Fibroblast of the aortic adventitia (primary cell): ENCODE data around the gene TTYH2. TPM values are rescaled to one million over a fixed set of nuclear protein-coding genes. Genes with fewer than 3 reads are reported as not detected.

Experiments
- DNase-seq: peaks from one replicate; pipeline ENCODE4 v3.0.0-alpha.2; 2010; ENCODE audit warnings: low read depth
- H3K4me3 ChIP-seq: 2 replicates; pipeline ENCODE4 v1.5.1; 2011; ENCODE audit warnings: low read depth, mild to moderate bottlenecking, control low read depth, low read length, moderate library complexity
- CTCF ChIP-seq: IDR thresholded peaks from 2 replicates; pipeline ENCODE4 v1.5.1; 2011; ENCODE audit warnings: mild to moderate bottlenecking, low read length, control low read depth, inconsistent platforms; ENCODE audit not compliant: insufficient read depth
- total RNA-seq: library from RNA; depleted of rRNA; stranded (reverse); fragments of >200 nt; gene quantifications from 2 replicates; pipeline ENCODE4 v1.2.3, GENCODE V29; 2012; ENCODE audit warnings: low replicate concordance

Gene TTYH2
- total RNA-seq, 1 donor = 0.54 TPM

- no peak overlapping the region for H3K4me3 ChIP-seq
- no peak for TF ChIP-seq CTCF
- DNase-seq = peak; percentile 56
These were observed 57.0 kb downstream of the TTYH2 start for GRCh38 chr17:74270333-74270732.

- TF ChIP-seq CTCF = no peak
- no peak overlapping the region for H3K4me3 ChIP-seq
- DNase-seq = no peak
These were observed 57.9 kb downstream of the TTYH2 start for GRCh38 chr17:74271281-74271680.

- TF ChIP-seq CTCF = no peak
- H3K4me3 ChIP-seq = no peak overlapping the region
- peak; percentile 55 for DNase-seq
These were observed 58.7 kb downstream of the TTYH2 start for GRCh38 chr17:74271901-74272561.

- no peak overlapping the region for H3K4me3 ChIP-seq
- no peak for TF ChIP-seq CTCF
- peak; percentile 80 for DNase-seq
These were observed 59.4 kb downstream of the TTYH2 start for GRCh38 chr17:74272731-74273201.

- H3K4me3 ChIP-seq = no peak within 1 kb of the TSS
- no peak for TF ChIP-seq CTCF
- DNase-seq = no peak
These were observed 60.8 kb downstream of the TTYH2 start, which contains the start of gene DNAI2 for GRCh38 chr17:74274060-74274708. DNAI2 (plus strand) TSS chr17:74274234; CDS start chr17:74281818, 7,584 bp downstream.

- no peak for TF ChIP-seq CTCF
- H3K4me3 ChIP-seq = no peak overlapping the region
- DNase-seq = no peak
These were observed 61.5 kb downstream of the TTYH2 start for GRCh38 chr17:74274709-74275340.
